ENCODE data around the gene MAD1L1.

MAD1L1 gene

GRCh38 chr7:1858435-1859265, 374.1 kb downstream of the MAD1L1 start:
- no peak for DNase-seq

GRCh38 chr7:1857487-1858421, 375.0 kb downstream of the MAD1L1 start:
- DNase-seq: no peak

DNA sequence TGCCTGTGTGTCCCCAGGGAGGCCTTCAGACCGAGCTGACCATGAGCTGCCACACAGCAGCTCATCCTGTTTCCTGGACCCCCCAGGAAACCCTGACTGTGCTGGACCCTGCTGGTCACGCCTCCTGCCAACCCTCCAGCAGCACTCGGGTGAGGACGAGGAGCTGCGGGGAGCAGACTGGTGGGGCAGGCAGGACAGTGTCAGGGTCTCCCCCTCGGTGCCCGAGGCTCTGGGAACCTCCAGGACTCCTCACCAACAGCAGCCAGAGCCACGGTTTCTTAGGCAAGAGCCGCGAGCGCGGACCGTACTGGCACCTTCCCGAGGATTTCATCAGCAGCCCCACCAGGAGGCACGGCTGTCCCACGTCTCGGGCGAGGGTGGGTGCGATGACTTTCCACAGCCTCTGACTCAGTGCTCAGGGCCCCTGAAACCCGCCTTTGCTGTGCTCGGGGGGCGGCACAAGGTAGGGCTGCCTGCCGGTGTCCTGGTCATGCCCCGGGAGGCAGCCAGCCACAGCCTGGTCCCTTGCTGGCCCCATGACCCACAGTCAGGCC, 375.8 kb downstream of the MAD1L1 start:
- DNase-seq: no peak

DNA sequence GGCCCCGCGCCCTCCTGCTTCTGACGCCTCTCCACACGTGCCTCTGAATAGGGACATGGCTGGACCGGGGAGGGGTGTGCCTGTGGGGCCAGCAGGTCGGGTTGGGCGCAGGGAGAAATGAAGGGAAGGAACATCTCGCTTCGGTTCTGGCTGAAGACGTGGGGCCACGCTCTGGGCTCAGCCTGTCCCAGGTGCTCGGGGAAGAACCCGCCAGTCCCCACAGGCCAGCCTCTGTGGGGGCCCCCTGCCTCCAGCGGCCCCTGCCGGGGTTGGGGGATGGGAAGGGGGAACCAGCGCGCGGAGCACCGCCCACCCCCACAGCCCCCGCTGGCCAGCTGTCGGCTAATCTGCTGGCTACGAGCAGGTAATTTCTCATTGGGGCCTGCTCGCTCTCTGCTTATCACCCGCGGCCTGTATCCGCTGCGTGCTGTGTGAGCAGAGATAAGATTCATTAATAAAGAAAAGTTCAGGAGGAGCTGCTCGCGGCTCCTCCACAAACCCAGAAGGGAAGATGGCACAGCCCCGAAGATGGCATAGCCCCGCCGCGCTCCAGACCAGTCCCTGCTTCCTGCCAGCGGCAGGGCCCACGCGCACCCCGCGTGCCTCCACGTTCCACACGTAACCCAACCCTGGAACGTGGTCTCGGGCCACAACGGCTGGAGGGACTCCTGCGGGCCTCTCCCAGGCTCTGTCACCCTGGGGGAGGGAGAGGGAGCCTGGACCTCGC, 376.4 kb downstream of the MAD1L1 start:
- DNase-seq: no peak

DNA sequence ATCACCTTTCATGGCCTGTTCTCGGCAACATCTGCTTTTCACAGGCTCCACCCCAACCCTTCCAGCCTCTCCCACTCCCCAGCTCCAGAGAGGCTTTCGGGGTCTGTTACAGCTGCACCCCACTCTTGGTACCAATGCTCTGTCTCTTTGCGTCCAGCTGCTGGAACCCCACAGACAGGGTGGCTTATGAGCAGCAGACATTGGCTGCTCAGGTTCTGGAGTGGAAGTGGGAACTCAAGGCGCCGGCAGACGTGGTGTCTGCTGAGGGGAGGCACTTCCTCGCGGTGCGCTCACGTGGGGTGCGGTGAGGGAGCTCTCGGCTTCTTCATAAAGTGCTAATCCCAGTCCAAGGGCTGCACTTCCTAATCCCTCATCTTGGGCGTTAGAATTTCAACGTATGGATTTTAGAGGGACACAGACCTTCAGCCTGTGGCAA, 377.0 kb downstream of the MAD1L1 start:
- DNase-seq: no peak

- DNase-seq: no peak
Measured at GRCh38 chr7:1854866-1855724, 377.6 kb downstream of the MAD1L1 start.

GRCh38 chr7:1853986-1854865, 378.5 kb downstream of the MAD1L1 start:
- no peak for DNase-seq

DNA sequence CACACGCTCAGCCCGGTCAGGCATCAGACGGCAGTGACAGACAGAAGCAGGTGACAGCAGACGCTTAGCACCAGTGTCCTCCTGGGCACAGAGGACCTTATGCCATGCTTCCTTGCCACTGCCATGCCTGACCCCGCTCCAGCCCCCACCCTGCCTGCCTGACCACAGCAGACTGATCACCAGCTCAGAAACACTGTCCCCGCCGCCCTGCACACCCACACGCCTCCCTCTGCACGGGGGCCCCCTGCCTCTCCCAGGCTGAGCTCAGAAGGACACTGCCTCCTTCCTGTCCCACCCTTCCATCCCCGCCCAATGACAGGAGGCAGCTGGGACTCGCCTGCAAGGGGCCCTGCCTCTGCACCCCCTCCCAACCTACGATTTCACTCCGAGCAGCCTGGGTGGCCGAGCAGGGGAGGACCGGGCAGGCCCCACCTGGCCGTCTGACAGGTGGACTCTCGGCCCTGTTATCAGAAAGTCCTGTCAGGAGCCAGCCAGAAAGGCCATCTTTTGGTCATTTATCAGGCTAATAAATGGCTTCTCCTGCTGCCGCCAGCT, 379.2 kb downstream of the MAD1L1 start:
- no peak for DNase-seq

GRCh38 chr7:1852517-1853430, 380.0 kb downstream of the MAD1L1 start:
- DNase-seq: no peak

GRCh38 chr7:1851721-1852516, 380.8 kb downstream of the MAD1L1 start:
- DNase-seq: no peak

DNA sequence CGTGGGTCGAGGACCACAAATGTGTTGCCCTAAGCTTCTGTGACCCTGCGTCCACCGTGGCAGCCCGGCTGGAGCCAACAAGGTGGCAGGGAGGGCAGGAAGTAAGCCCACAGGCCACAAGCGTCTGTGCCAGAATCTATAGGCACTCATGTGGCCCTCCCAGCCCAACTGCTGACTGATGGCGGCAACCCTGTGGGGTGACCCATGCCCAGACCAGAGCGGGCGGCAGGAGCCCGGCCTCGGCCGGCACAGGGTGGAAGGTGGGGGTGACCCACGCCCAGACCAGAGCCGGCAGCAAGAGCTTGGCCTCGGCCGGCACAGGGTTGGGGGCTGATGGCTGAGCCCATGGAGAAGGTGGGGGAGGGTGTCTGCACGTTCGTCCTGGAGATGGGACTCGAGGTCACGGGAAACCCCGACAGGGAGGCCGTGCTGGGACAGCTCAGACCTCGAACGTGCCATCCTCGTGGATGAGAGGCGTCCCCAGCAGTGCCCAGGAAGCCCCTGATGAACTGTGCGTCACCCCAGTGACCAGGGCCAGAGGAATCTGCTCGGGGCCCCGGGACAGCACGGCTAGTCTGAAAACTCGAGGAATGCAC, 381.7 kb downstream of the MAD1L1 start:
- no peak for DNase-seq

GRCh38 chr7:1850111-1850975, 382.4 kb downstream of the MAD1L1 start:
- DNase-seq: no peak

- no peak for DNase-seq
Measured at GRCh38 chr7:1849351-1850041, 383.2 kb downstream of the MAD1L1 start.

- no peak for DNase-seq
Measured at GRCh38 chr7:1848911-1849311, 383.8 kb downstream of the MAD1L1 start.
